GM12873 (cell line): Measurements from ENCODE around the gene WNT3.

ENCODE experiments used
- TF ChIP-seq, protein P1 (sequence below): IDR thresholded peaks from 2 replicates; pipeline ENCODE4 v1.5.1; 2012; ENCODE audit warnings: low read depth, mild to moderate bottlenecking, moderate library complexity, low read length, control low read depth; ENCODE audit not compliant: insufficient read depth; ENCODE audit errors: missing control alignments

WNT3 gene

DNA sequence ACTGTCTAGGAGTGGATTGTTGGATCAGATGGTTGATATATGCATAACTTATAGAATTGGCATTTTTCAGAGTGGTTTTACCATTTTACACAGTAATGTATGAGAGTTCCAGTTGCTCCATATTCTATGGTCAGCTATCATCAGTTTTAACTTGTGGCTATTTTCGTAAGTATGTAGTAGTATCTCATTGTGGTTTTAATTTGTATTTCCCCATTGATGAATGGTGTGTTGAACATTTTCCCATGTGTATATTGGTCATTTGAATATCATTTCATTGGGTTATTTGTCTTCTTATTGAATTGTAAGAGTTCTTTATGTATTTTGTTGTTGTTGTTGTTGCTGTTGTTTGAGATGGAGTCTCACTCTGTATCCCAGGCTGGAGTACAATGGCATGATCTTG is 39.1 kb upstream of the WNT3 start:
- TF ChIP-seq, protein P1, sequence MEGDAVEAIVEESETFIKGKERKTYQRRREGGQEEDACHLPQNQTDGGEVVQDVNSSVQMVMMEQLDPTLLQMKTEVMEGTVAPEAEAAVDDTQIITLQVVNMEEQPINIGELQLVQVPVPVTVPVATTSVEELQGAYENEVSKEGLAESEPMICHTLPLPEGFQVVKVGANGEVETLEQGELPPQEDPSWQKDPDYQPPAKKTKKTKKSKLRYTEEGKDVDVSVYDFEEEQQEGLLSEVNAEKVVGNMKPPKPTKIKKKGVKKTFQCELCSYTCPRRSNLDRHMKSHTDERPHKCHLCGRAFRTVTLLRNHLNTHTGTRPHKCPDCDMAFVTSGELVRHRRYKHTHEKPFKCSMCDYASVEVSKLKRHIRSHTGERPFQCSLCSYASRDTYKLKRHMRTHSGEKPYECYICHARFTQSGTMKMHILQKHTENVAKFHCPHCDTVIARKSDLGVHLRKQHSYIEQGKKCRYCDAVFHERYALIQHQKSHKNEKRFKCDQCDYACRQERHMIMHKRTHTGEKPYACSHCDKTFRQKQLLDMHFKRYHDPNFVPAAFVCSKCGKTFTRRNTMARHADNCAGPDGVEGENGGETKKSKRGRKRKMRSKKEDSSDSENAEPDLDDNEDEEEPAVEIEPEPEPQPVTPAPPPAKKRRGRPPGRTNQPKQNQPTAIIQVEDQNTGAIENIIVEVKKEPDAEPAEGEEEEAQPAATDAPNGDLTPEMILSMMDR, result no peak

DNA sequence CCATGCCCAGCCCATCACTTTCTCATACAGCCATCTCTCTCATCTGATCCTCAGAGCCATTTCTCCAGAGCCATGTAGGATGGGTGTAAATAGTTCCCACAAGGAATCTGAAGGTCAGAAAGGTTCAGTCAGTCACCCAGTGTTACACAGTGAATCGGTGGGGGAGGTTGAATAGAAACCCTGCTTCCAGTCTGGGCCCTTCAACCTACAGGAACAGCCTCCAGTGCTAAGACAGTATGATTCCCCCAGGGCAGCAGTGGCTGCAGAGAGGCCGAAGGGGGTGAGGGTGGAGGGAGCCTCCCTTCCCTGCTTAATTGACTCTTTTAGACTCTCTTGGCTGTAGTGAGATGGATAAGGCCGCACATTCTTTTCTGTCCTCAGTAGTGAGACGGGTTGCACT is 36.5 kb upstream of the WNT3 start:
- TF ChIP-seq, protein P1, result no peak

DNA sequence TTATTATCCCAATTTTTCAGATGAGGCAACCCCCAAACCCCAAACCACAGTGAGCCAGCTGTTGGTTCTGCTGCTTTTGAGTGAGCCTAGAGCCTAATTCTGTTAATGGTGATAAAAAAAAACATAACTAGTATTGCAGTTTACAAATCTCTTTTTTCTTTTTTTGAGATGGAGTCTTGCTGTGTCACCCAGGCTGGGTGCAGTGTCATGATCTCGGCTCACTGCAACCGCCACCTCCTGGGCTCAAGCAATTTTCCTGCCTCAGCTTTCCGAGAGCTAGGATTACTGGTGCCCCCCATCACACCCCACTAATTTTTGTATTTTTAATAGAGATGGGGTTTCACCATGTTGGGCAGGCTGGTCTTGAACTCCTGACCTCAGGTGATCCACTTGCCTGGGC is 36.0 kb upstream of the WNT3 start:
- TF ChIP-seq, protein P1, result no peak

DNA sequence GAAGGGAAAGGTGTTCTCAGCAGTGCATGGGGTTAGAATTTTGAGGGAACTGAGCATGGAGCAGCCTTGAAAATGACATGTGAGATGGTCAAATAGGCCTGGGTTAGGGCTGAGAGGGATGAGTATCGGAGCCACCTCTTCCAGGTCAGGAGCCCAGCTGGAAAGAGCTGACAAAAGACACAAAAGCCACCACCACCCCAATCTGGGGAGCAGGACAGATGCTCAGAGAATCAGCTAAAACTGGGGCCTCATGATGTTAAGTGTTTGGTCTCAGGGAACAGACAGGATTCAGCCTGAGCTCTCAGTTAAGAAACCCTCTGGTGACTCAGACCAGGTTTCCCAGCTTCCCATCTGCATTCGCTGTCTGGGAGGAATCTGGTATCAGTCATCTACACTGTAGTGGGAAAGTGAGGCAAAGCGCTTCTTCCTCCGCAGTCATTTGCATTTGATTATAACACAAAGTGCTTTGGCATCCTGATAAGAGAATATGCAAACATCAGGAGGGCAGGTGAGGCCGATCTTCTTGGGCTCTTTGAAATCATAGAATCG is 35.5 kb upstream of the WNT3 start:
- TF ChIP-seq, protein P1, result no peak

DNA sequence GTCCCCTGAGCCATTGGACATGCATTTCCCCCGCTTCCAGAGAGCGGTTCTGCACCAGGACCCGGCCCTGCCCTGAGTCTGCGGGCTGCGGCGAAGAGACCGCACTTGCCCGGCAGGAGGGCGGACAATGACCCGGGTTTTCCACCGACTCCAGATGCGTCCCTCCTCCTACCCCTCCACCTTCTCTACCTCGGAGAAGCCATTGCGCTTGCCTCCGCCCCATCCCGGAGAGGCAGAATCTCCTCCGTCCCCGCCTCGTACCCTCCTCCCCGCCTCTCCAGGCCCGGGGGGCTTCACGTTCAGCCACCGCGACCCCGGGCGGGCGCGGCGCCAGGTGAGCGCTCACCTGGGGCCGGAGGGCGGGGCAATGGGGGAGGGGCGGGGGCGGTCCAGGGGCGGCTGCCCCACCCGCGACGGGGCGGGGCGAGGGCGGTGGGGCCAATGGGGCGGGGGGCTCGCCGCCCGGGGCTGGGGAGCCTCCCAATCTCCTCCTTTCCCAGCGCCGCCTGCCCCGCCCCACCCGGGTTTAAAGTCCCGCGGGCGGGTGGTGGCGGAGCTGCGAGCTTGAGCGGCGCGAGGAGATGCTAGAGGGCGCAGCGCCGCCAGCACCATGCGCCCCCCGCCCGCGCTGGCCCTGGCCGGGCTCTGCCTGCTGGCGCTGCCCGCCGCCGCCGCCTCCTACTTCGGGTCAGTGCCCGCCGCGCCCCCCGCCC is 32.7 kb upstream of the WNT3 start, which contains the start of gene WNT9B:
WNT9B (plus strand) TSS at position 555 of the 713 bp plus-strand sequence; CDS start at position 611, 56 bp downstream.
- TF ChIP-seq, protein P1, result no peak

DNA sequence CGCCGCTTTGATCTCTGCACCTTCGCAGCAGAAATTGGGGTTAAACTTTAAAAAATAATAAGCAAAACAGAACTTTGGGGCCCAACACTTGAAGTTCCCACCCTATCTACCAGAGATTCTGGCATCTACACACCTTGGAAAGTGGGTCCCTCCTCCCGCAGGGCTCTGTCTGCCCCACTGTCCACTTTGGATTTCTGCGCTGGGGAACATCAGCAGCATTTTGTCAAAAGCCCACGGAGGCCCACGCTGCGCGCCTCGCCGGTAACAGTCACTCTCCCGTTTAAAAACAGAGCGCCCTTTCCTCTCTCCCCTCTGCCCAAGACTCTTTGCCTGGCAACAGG is 32.2 kb upstream of the WNT3 start:
- TF ChIP-seq, protein P1, result no peak

DNA sequence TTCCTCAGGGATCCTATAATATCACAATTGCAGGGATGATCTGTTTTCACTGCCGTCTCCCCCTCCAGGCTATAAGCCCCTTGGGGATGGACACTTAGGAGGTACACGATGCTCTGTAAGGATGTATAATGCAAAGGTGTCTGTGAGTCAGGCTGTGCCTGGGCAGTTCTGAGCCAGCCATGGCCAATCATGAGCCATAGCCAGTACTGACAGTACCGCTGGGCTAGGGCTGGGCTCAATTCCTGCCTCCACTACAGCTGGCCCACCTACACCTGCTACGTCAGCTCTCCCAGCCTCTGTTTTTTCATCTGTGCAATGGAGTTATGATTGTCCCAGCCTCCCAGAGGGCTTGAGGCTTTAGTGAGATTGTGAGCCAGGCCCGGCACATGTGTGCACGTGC is 30.0 kb upstream of the WNT3 start:
- TF ChIP-seq, protein P1, result no peak
